ENCODE measurements around the gene DTHD1. TPM values are rescaled to one million over a fixed set of nuclear protein-coding genes. Genes with fewer than 3 reads are reported as not detected.

DTHD1 gene
- total RNA-seq, 2 donors from 2014 or later, result 0.22 to 0.52 TPM

- H3K9me3 ChIP-seq (ENCODE audit: control insufficient read depth, low read length, poor library complexity, severe bottlenecking), result no peaks in the 10 kb centered on the region
- peak overlapping the region; percentile 89 for H3K27ac Mint-ChIP-seq
- H3K4me1 Mint-ChIP-seq, result peaks cover 25% of the 10 kb centered on the region
- DNase-seq (no peak), ATAC-seq (no peak)
- no peaks in the 10 kb centered on the region for H3K36me3 Mint-ChIP-seq (ENCODE audit: low read depth)
- peak overlapping the region; percentile 31 for H3K4me3 Mint-ChIP-seq
- no peaks in the 10 kb centered on the region for H3K27me3 Mint-ChIP-seq
Measured at GRCh38 chr4:36254371-36254770, 27.0 kb upstream of the DTHD1 start.

GRCh38 chr4:36255577-36255976 is 25.8 kb upstream of the DTHD1 start:
- DNase-seq (peak in 2 of 3 donors; percentile 32), ATAC-seq (peak; percentile 98)
- H3K36me3 Mint-ChIP-seq (ENCODE audit: low read depth), result no peaks in the 10 kb centered on the region
- H3K4me1 Mint-ChIP-seq, result peaks cover 25% of the 10 kb centered on the region
- H3K27me3 Mint-ChIP-seq, result no peaks in the 10 kb centered on the region
- H3K4me3 Mint-ChIP-seq, result peak overlapping the region; percentile 58
- H3K9me3 ChIP-seq (ENCODE audit: control insufficient read depth, low read length, poor library complexity, severe bottlenecking), result no peaks in the 10 kb centered on the region
- peak overlapping the region; percentile 89 for H3K27ac Mint-ChIP-seq

- no peaks in the 10 kb centered on the region for H3K9me3 ChIP-seq (ENCODE audit: control insufficient read depth, low read length, poor library complexity, severe bottlenecking)
- peak overlapping the region; percentile 71 for H3K4me3 Mint-ChIP-seq
- H3K27ac Mint-ChIP-seq, result peak overlapping the region; percentile 89
- no peaks in the 10 kb centered on the region for H3K27me3 Mint-ChIP-seq
- ATAC-seq, result no peak
- no peaks in the 10 kb centered on the region for H3K36me3 Mint-ChIP-seq (ENCODE audit: low read depth)
- no peak for DNase-seq
- peaks cover 25% of the 10 kb centered on the region for H3K4me1 Mint-ChIP-seq
Measured at GRCh38 chr4:36256398-36256891, 25.0 kb upstream of the DTHD1 start.

DNA sequence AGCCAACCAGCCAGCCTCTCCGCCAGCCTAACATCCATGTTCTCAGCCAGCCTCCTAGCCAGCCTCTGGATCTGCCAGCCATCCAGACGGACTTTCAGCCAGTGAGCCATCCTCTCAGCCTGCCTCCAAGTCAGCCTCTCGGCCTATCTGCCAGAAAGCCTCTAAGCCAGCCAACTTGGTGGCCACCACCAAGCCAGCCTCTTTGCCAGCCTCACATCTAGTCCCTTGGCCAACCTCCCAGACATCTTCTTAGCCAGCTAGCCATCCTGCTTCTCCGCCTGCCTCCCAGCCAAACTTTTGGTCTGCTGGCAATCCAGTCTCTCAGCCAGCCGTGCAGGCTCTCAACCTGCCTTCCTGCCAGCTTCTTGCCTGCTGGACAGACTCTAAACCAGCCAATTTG is 20.7 kb upstream of the DTHD1 start:
- Mint-ChIP-seq H3K4me3 (no peak overlapping the region), H3K27me3 (no peaks in the 10 kb centered on the region), H3K36me3 (ENCODE audit: low read depth) (no peaks in the 10 kb centered on the region), H3K4me1 (peaks cover 15% of the 10 kb centered on the region), H3K27ac (no peak overlapping the region)
- H3K9me3 ChIP-seq (ENCODE audit: control insufficient read depth, low read length, poor library complexity, severe bottlenecking), result no peaks in the 10 kb centered on the region
- DNase-seq (no peak), ATAC-seq (no peak)

DNA sequence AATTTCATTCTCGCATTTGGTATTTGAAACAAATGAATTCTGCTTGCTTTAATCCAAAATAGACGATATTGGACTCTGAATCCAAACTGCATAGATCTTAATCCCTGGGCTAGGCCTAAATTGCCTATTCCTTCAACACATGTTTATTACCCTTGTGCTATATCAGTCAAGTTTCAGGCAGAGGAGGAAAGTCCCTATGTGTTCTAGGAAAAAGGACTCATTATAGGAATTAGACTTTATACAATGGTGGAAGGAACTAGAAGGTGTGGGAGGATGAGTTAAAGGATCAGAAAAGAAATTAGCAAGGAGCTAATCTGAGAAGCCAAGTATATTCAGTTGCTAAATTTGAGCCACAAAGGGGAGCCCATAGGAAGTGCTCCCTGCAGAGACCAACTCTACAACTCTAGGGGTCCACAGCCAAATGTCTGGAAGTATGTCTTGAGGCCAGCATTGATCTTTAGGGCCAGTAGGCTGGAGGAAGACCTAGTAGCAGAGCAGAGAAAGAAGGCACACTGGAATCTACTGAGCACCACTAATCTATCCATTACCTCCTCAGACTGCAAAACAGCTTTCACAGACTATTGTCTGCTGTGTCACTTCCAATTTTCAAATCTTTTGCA is 17.1 kb upstream of the DTHD1 start:
- no peak for ATAC-seq

GRCh38 chr4:36267486-36268268 is 13.7 kb upstream of the DTHD1 start:
- H3K4me1 Mint-ChIP-seq, result peaks cover 16% of the 10 kb centered on the region
- H3K4me3 Mint-ChIP-seq, result no peak overlapping the region
- no peak for DNase-seq
- H3K27ac Mint-ChIP-seq, result no peak overlapping the region
- no peaks in the 10 kb centered on the region for H3K27me3 Mint-ChIP-seq
- no peaks in the 10 kb centered on the region for H3K36me3 Mint-ChIP-seq (ENCODE audit: low read depth)
- ATAC-seq, result no peak
- H3K9me3 ChIP-seq (ENCODE audit: control insufficient read depth, low read length, poor library complexity, severe bottlenecking), result no peaks in the 10 kb centered on the region

More for the DNA sequence above, 17.1 kb upstream of the DTHD1 start:
- H3K9me3 ChIP-seq (ENCODE audit: control insufficient read depth, low read length, poor library complexity, severe bottlenecking), result no peaks in the 10 kb centered on the region
- no peak overlapping the region for H3K4me3 Mint-ChIP-seq
- no peaks in the 10 kb centered on the region for H3K27me3 Mint-ChIP-seq
- H3K36me3 Mint-ChIP-seq (ENCODE audit: low read depth), result no peaks in the 10 kb centered on the region
- no peak for DNase-seq
- peaks cover 15% of the 10 kb centered on the region for H3K4me1 Mint-ChIP-seq
- H3K27ac Mint-ChIP-seq, result no peak overlapping the region

DNA sequence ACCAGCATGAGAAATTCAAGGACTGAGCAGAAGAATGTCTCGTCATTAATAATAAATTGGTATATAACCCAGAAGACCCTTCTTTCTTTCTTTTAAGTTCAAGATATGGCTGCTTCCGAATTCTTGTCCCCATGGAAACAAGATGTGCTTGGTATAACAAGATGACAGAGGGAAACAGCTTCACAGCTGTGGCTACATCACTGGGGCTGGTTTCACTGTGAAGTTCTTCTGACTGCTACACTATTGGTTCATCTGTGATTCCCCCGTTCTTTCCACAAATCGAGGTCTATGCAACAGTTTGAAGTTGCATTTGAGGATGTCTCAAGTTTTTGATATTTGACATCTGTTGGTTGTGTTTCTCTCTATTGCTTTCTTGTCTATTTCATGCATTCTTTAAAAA is 12.3 kb upstream of the DTHD1 start:
- Mint-ChIP-seq H3K4me3 (no peak overlapping the region), H3K36me3 (ENCODE audit: low read depth) (no peaks in the 10 kb centered on the region), H3K27me3 (no peaks in the 10 kb centered on the region), H3K4me1 (peaks cover 14% of the 10 kb centered on the region), H3K27ac (peak overlapping the region; percentile 65)
- H3K9me3 ChIP-seq (ENCODE audit: control insufficient read depth, low read length, poor library complexity, severe bottlenecking), result no peaks in the 10 kb centered on the region
- ATAC-seq (peak; percentile 94), DNase-seq (no peak)

DNA sequence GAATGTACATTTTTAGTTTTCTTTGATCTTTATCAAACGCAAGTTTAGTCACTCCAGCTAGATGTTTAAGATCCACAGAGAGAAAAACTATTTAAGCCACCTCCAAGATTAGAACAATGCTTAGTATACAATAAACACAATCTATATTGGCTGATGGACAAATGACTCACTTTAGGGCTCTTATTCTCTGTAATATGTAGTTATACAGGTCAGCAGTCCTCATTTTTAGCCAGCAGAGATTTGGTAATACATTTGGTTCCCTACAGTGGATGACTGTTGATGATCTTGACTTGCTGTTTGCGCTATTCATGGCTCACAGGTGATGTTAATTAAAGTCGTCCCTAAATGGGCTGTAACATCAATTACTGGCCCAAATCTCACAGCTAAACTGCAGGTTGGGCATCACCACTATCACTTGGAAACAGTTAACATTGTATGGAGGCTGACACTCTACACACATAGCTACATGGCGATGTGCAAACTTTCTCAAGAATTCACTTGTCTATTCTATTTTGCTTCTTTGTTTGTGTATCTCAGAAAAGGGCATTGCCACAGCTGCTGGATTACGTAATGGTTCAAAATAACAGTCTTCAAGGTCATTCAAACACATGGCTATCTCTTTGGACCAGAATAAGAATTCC is 11.8 kb upstream of the DTHD1 start:
- Mint-ChIP-seq H3K4me3 (no peak overlapping the region), H3K36me3 (ENCODE audit: low read depth) (no peaks in the 10 kb centered on the region), H3K27me3 (no peaks in the 10 kb centered on the region), H3K27ac (peak overlapping the region; percentile 65), H3K4me1 (peaks cover 10% of the 10 kb centered on the region)
- ATAC-seq (peak; percentile 10), DNase-seq (no peak)
- H3K9me3 ChIP-seq (ENCODE audit: control insufficient read depth, low read length, poor library complexity, severe bottlenecking), result no peaks in the 10 kb centered on the region

DNA sequence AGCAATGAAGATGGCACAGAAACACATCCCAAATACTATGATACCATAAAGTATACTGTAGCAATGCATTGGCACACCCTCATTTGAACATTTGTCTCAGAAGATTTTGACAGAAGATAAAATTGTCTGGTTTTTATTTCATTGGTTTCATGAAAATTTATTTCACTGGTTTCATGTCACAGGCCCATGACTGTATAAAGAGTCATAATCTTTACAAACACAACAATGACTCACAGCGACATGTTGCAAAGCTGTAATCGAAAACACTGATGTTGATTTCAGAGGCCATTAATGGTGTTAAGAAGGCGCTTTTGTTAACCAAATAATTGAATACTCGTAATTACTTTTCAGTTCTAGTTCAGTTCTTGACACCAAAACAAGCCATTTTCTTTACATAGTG is 8.1 kb upstream of the DTHD1 start:
- DNase-seq (no peak), ATAC-seq (no peak)
- Mint-ChIP-seq H3K36me3 (ENCODE audit: low read depth) (no peaks in the 10 kb centered on the region), H3K27me3 (peaks cover 6% of the 10 kb centered on the region), H3K27ac (no peak overlapping the region), H3K4me3 (no peak overlapping the region), H3K4me1 (peaks cover 12% of the 10 kb centered on the region)
- no peaks in the 10 kb centered on the region for H3K9me3 ChIP-seq (ENCODE audit: control insufficient read depth, low read length, poor library complexity, severe bottlenecking)

DNA sequence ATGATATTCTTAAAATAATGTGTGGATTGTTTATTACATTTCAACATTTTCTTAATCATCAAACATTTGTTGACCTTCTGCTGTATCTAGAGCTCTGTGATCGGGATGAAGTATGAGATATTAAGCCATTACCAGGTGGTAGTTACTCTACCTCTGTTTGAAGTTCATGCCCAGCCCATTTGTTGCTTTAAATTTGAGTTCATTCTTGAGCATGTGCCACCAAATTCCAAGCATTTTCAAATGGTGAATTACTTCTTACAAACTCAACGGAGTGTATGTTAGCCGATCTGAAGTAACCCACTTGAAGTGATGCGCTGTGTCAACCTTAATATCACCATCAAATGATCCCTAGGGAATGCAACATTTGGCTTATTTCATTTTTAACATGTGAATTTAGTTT is 7.3 kb upstream of the DTHD1 start:
- no peak overlapping the region for H3K4me3 Mint-ChIP-seq

DNA sequence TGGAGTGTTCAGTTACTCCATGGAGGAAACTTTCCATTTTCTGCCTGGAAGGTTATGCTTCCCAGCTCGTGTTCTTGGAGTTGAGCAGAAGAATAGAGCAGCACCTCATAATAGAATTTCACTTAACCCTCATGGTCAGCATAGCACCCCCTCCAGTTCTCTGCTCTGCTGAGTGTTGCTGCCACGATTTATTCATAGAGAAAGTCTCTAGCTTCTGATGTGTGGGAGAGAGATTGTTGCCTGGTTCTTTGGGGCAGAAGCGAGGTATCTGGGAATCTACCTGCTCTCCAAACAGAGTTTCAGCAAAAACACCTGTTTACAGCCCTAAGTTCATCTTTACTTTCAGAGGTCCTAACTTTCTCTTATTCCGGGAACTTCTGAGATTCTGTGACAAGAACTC is 3.9 kb upstream of the DTHD1 start:
- Mint-ChIP-seq H3K36me3 (ENCODE audit: low read depth) (peaks cover 3% of the 10 kb centered on the region), H3K27me3 (peaks cover 15% of the 10 kb centered on the region), H3K4me1 (peaks cover 9% of the 10 kb centered on the region), H3K4me3 (no peak overlapping the region), H3K27ac (peak overlapping the region; percentile 51)
- no peaks in the 10 kb centered on the region for H3K9me3 ChIP-seq (ENCODE audit: control insufficient read depth, low read length, poor library complexity, severe bottlenecking)
- DNase-seq (no peak), ATAC-seq (no peak)

More for the DNA sequence above, 7.3 kb upstream of the DTHD1 start:
- Mint-ChIP-seq H3K4me1 (peaks cover 8% of the 10 kb centered on the region), H3K27me3 (peaks cover 6% of the 10 kb centered on the region), H3K27ac (no peak overlapping the region), H3K36me3 (ENCODE audit: low read depth) (no peaks in the 10 kb centered on the region)
- H3K9me3 ChIP-seq (ENCODE audit: control insufficient read depth, low read length, poor library complexity, severe bottlenecking), result no peaks in the 10 kb centered on the region
- no peak for ATAC-seq
- DNase-seq, result no peak

DNA sequence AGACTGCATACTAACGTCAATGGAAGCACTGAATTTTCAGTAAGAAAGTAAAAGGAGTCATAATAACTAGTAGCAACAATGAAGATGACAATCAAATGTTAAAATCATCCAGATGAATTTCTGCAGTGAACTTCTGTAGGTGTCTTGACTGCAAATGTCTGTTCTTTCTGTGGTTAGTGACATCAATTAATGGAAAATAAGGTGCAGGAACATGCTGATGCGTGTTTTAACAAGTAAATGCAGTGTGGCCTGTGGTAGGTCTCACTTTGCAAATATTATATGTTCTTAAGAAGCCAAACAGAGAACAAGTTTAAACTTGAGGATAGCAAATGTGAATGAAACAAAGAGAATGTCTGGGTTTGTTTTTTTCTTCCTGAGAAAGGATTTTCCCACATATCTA is 2.6 kb upstream of the DTHD1 start:
- no peaks in the 10 kb centered on the region for H3K9me3 ChIP-seq (ENCODE audit: control insufficient read depth, low read length, poor library complexity, severe bottlenecking)
- Mint-ChIP-seq H3K36me3 (ENCODE audit: low read depth) (peaks cover 3% of the 10 kb centered on the region), H3K4me1 (peaks cover 9% of the 10 kb centered on the region), H3K27ac (no peak overlapping the region), H3K4me3 (no peak overlapping the region), H3K27me3 (peaks cover 15% of the 10 kb centered on the region)
- DNase-seq (no peak), ATAC-seq (no peak)

- DNase-seq (no peak), ATAC-seq (no peak)
- Mint-ChIP-seq H3K27ac (peak overlapping the region; percentile 45), H3K4me3 (no peak overlapping the region), H3K4me1 (peaks cover 9% of the 10 kb centered on the region), H3K27me3 (peaks cover 15% of the 10 kb centered on the region), H3K36me3 (ENCODE audit: low read depth) (peaks cover 3% of the 10 kb centered on the region)
- H3K9me3 ChIP-seq (ENCODE audit: control insufficient read depth, low read length, poor library complexity, severe bottlenecking), result no peaks in the 10 kb centered on the region
Measured at GRCh38 chr4:36280555-36280954, 861 bp upstream of the DTHD1 start.

Data from T-helper 17 cell (primary cell).